Measurements from ENCODE around the gene SPART. TPM values are rescaled to one million over a fixed set of nuclear protein-coding genes. Genes with fewer than 3 reads are reported as not detected.

SPART gene
- total and polyA plus RNA-seq, 10 donors, result 15.9 to 68.5 (median 54.7) TPM

DNA sequence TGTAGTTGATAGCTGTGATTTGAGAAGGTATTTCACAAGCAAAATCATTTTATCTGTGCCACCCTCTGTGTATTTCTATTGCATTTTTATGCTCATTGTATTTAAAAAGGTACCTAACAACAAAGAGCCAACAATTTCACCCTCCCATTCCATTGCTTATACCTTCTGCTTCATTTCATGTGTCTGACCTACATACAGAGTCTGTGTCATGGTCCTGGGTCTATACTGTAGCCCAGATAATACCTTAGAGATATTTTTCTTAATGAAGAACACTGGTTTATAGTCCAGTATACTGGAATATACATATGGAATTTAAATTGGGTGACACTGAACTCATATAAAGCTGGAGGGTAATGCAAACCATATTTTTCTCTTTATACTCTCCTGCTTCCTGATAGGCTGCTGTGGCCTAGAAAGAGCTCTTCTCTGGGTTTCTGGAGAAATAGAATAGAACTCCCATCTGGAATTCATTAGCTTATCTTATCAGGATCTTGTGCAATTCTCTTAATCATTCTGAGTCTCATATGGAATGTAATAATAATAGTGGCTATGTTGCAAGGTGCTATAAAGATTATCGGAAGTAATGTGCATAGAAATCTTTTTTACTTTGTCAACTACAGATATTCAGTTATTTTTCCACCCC is 31.8 kb upstream of the SPART start:
- no peak overlapping the region for H3K4me3 ChIP-seq
- H3K4me1 ChIP-seq, result no peaks in the 10 kb centered on the region
- DNase-seq, result no peak
- H3K36me3 ChIP-seq, result no peaks in the 10 kb centered on the region
- TF ChIP-seq, protein P1, sequence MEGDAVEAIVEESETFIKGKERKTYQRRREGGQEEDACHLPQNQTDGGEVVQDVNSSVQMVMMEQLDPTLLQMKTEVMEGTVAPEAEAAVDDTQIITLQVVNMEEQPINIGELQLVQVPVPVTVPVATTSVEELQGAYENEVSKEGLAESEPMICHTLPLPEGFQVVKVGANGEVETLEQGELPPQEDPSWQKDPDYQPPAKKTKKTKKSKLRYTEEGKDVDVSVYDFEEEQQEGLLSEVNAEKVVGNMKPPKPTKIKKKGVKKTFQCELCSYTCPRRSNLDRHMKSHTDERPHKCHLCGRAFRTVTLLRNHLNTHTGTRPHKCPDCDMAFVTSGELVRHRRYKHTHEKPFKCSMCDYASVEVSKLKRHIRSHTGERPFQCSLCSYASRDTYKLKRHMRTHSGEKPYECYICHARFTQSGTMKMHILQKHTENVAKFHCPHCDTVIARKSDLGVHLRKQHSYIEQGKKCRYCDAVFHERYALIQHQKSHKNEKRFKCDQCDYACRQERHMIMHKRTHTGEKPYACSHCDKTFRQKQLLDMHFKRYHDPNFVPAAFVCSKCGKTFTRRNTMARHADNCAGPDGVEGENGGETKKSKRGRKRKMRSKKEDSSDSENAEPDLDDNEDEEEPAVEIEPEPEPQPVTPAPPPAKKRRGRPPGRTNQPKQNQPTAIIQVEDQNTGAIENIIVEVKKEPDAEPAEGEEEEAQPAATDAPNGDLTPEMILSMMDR (IDR thresholded peaks at IDR 0.05 in 8 of 11, conservative IDR thresholded peaks at IDR 0.05 in 3 of 11), result no peak
- TF ChIP-seq POLR2AphosphoS5 (IDR thresholded peaks at IDR 0.05) (no peak), POLR2A (IDR thresholded peaks at IDR 0.05) (no peak)
- no peaks in the 10 kb centered on the region for H3K9me3 ChIP-seq
- H3K27me3 ChIP-seq (replicated peaks in 1 of 7), result no peaks in the 10 kb centered on the region
- H3K27ac ChIP-seq, result no peak overlapping the region
- 86 to 98% (median 90%) methylated on average over 1 of the region's 1 CpG for WGBS, 5 donors
- intact Hi-C loops (cut with DNase I; ENCODE audit: low total_unique reads), result no loop called here

DNA sequence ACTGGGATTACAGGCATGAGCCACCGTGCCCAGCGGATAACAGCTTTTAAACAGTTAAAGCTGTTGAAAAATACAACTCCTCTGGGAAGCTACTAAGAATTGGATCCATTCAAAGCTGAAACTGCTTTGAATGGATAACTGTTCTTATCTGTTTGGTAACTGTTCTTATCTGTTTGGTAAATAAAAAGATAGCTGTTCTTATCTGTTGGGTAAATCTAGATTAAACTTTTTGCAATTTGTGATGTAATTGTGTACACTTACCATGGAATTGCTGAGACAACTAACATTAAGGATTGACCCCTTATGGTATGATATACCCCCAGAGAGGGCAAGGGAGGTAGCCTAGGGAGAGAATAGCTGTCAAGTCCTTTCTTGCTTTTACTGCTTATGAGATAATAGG is 27.9 kb upstream of the SPART start:
- H3K27me3 ChIP-seq (replicated peaks in 1 of 7), result no peaks in the 10 kb centered on the region
- H3K27ac ChIP-seq, result no peak overlapping the region
- no peaks in the 10 kb centered on the region for H3K36me3 ChIP-seq
- H3K4me3 ChIP-seq, result no peak overlapping the region
- DNase-seq, result no peak
- intact Hi-C loops (cut with DNase I; ENCODE audit: low total_unique reads), result no loop called here
- WGBS, 5 donors, result 84 to 98% (median 95%) methylated on average over 2 of the region's 2 CpGs
- TF ChIP-seq POLR2AphosphoS5 (IDR thresholded peaks at IDR 0.05) (no peak), POLR2A (IDR thresholded peaks at IDR 0.05) (no peak)
- TF ChIP-seq, protein P1 (IDR thresholded peaks at IDR 0.05 in 8 of 11, conservative IDR thresholded peaks at IDR 0.05 in 3 of 11), result no peak
- H3K9me3 ChIP-seq, result no peaks in the 10 kb centered on the region
- H3K4me1 ChIP-seq, result no peaks in the 10 kb centered on the region

DNA sequence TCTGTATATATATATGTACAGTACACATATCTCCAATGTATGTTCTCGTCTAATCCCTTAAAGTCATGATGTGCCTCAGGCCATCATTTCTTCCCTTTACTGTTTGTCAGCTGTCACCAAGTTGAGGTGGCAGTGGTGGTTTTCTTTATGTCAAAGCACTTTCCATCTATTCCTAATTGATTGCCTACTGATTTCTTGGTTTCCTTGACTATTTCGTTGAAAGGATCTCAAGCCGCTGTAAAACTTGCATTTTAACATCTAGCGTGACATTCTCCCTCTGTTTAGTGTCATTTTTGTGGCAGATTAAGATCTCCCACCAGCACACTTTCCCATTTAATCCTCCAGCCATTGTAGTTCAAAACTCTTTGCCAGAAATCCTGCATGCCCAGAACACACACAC is 25.0 kb upstream of the SPART start:
- Histone ChIP-seq H3K27me3 (replicated peaks in 1 of 7) (no peaks in the 10 kb centered on the region), H3K4me1 (no peaks in the 10 kb centered on the region), H3K9me3 (no peaks in the 10 kb centered on the region), H3K36me3 (no peaks in the 10 kb centered on the region), H3K4me3 (no peak overlapping the region), H3K27ac (no peak overlapping the region)
- no peak for DNase-seq
- 89 to 97% (median 92%) methylated on average over 4 of the region's 4 CpGs for WGBS, 5 donors
- TF ChIP-seq POLR2A (IDR thresholded peaks at IDR 0.05) (no peak), POLR2AphosphoS5 (IDR thresholded peaks at IDR 0.05) (no peak)
- TF ChIP-seq, protein P1 (IDR thresholded peaks at IDR 0.05 in 8 of 11, conservative IDR thresholded peaks at IDR 0.05 in 3 of 11), result no peak
- intact Hi-C loops (cut with DNase I; ENCODE audit: low total_unique reads), result no loop called here

DNA sequence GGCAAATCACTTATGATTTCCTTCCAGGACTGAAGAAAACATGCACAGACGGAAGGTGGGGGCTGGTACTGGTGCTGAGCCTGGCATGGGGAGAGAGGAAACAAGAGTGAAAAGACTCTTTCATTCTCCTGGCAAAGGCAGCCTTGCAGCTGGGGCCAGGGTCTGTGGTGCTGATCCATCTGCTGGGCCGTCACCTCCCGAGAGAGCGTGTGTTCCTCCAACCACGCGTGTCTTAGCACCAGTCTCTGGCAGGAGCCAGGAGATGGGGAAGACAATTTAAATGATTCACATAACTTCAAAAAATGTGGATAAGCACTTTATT is 23.9 kb upstream of the SPART start:
- Histone ChIP-seq H3K36me3 (no peaks in the 10 kb centered on the region), H3K27ac (no peak overlapping the region), H3K9me3 (no peaks in the 10 kb centered on the region), H3K4me1 (no peaks in the 10 kb centered on the region), H3K4me3 (no peak overlapping the region), H3K27me3 (replicated peaks in 1 of 7) (no peaks in the 10 kb centered on the region)
- no peak for DNase-seq
- TF ChIP-seq POLR2AphosphoS5 (IDR thresholded peaks at IDR 0.05) (no peak), POLR2A (IDR thresholded peaks at IDR 0.05) (no peak)
- TF ChIP-seq, protein P1 (IDR thresholded peaks at IDR 0.05 in 8 of 11, conservative IDR thresholded peaks at IDR 0.05 in 3 of 11), result no peak
- WGBS, 5 donors, result 89 to 96% (median 94%) methylated on average over 6 of the region's 6 CpGs
- intact Hi-C loops (cut with DNase I; ENCODE audit: low total_unique reads), result no loop called here
